Measurements from ENCODE around the gene UBE2D1.

The UBE2D1 gene

DNA sequence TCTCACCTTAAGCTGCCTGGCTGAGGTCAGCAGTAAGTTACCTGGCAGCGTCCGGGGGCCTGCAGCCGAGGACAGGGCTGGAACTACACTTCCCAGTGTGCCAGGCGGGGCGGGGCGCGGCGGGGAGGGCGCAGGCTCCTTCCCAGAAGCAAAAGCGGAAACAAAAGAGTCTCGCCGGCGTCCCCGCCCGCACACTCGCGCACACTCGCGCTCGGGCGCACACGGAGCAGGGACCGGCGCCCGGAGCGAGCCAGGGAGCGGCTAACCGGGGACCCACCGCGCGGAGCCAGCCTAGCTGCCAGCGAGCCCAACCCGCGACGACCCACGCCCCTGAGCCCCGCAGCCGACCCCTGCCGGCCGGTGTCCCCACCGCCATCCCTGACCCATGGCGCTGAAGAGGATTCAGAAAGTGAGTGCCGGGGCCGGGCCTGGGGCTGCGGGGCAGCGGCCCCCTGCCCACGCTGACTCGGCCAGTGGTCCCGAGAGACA, at the start of gene UBE2D1:
Gene UBE2D1 (plus strand): TSS at position 190 of the 489 bp plus-strand sequence. CDS start 196 bp downstream, at position 386.
- DNase-seq (ENCODE audit: low read depth) = peak; percentile 59

GRCh38 chr10:58291538-58292174, 43.1 kb upstream of the UBE2D1 start:
- no peak for DNase-seq (ENCODE audit: low read depth)

DNA sequence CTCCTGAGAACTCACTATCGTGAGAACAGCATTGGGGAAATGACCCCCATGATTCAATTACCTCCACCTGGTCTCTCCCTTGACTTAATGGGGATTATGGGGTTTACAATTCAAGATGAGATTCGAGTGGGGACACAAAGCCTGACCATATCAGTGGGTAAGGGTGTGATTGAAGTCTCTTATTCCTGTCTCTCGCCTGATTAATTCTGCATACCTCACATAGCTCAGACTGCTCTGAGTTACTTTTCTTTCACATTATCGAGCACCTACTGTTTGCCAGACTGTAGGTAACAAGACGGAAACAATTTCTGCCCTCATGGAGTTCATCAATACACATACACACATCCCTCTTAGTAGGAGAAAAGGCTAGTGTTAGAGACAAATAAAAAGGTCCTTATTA, 40.8 kb upstream of the UBE2D1 start:
- DNase-seq (ENCODE audit: low read depth) = no peak

DNA sequence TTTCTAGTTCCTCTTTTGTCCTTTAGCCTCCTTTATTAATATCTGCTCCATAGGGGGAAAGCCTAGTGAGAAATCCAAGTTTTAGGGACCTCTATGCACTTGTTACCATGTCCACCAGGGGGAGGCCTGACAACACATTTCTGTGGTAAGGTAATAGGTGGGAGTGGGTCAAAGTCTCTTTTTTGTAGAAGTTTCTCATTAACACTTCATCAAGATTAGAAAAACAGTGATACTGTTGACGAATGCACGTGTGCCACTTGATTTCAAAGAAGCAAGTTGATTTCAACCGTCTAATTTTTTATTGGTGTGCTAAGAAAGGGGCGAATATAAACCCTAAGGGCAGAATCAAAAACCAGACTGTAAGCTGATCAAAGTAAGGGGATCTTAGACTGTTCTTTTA, 35.2 kb upstream of the UBE2D1 start:
- DNase-seq (ENCODE audit: low read depth) = no peak

- DNase-seq (ENCODE audit: low read depth) = no peak
Measured at GRCh38 chr10:58300676-58301075, 34.1 kb upstream of the UBE2D1 start.

GRCh38 chr10:58302254-58302653, 32.6 kb upstream of the UBE2D1 start:
- no peak for DNase-seq (ENCODE audit: low read depth)

GRCh38 chr10:58304099-58304633, 30.6 kb upstream of the UBE2D1 start:
- no peak for DNase-seq (ENCODE audit: low read depth)

DNA sequence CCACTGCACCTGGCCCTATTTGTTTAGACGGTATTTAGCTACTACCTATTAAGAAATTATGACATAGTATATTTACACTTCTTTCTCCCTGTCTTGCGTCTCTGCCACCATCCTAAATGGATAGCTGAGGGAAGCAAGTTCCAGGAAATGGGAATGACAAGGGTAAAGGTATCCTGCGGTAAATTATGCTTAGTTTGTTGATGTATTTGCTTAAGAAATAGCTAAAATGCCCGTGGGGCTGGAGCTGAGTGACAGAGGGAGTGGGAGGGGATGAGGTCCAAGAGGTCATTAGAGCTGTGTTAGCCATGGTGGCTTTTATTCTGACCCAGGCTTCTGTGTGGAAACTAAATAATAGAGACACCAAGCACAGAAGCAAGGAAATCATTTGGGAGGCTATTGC, 29.0 kb upstream of the UBE2D1 start:
- no peak for DNase-seq (ENCODE audit: low read depth)

DNA sequence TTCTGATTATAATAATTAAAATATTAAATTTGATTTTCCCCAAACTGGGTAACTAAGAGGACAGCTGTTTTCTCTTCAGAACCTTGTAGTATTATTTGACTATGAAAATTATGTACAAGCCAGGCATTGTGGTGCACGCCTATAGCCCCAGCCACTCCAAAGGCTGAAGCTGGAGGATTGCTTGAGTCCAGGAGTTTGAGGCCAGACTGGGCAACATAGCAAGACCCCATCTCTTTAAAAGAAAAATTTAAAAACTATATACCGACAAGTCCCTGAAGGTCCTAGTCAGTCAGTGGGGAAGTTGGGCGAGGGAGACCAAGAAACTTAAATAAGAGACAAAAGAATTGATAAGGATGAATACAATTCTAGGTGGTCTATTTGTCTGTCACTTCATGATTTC, 27.1 kb upstream of the UBE2D1 start:
- no peak for DNase-seq (ENCODE audit: low read depth)

DNA sequence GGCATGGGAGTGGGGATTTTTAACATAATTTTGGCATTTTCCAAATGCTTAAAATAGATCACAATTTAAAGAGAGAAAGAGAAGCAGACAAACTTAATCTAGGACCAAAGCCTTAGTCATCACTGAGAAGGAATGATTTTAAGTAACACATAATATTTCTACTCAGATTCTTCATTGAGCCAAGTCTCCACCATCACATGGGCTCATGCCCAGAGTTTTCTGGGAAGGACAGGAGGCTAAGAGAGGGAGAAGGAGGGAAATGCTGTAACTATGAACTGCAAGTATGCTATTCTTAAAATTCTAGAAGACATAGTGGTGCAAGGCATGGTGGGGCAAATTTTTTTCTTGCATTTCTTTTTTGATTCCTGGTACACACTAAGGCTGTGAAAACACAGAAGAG, 23.8 kb upstream of the UBE2D1 start:
- DNase-seq (ENCODE audit: low read depth) = no peak

- no peak for DNase-seq (ENCODE audit: low read depth)
Measured at GRCh38 chr10:58316874-58317273, 17.9 kb upstream of the UBE2D1 start.

- no peak for DNase-seq (ENCODE audit: low read depth)
Measured at GRCh38 chr10:58318346-58318745, 16.5 kb upstream of the UBE2D1 start.

DNA sequence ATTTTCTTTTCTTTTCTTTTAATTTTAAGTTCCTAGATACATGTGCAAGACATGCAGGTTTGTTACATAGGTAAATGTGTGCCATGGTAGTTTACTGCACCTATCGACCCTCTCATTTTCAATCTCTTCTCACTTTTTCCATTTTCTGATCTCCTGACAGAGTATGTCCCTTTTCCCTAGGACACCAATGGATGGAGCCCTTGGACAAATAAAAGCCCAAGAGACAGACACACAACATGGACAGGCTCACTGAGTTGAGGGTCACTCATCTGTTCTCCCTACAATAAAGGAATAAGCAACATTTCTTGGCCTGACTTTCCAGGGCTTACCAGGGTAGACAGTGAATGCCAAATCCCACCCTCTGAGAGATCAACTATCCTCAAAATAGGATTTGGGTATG, 15.2 kb upstream of the UBE2D1 start:
- no peak for DNase-seq (ENCODE audit: low read depth)

DNA sequence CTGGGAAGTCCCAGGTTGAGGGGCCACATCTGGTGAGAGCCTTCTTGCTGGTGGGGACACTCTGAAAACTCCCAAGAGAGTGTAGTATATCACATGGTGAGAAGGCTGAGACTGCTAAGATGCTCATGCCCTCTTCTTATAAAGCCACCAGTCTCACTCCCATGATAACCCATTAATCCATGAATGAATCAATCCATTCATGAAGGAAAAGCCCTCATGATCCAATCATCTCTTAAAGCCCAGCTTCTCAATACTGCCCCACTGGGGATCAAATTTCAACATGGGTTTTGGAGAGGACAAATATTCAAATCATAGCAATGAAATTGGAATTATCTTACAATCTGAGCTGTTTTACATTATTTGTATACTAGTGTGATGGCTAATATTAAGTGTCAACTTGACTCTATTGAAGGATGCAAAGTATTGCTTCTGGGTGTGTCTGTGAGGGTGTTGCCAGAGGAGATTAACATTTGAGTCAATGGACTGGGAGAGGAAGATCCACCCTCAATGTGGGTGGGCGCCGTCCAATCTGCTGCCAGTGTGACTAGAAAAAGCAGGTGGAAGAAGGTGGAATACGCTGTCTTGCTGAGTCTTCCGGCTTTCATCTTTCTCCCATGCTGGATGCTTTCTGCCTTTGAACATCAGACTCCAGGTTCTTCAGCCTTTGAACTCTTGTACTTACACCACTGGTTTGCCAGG, 14.3 kb upstream of the UBE2D1 start:
- DNase-seq (ENCODE audit: low read depth) = no peak

- no peak for DNase-seq (ENCODE audit: low read depth)
Measured at GRCh38 chr10:58322072-58322834, 12.6 kb upstream of the UBE2D1 start.

DNA sequence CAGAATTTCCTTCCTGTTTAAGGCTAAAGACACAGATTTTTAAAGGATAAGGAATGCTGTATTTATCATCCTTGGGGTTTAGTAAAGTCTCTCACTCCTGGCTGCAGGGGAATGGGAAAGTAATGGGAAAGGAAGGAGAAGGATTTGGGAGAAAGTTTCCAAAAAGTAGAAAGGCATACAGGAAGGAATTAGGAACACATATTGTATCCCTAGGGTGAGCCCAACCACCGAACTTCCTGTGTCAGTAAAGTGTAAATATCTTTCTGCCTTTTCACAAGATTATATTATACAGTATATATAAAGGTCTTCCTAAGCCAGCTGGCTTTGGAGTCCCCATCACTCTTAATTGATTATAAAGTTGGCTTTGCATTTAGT, 12.0 kb upstream of the UBE2D1 start:
- no peak for DNase-seq (ENCODE audit: low read depth)

- DNase-seq (ENCODE audit: low read depth) = no peak
Measured at GRCh38 chr10:58326967-58327381, 7.8 kb upstream of the UBE2D1 start.

DNA sequence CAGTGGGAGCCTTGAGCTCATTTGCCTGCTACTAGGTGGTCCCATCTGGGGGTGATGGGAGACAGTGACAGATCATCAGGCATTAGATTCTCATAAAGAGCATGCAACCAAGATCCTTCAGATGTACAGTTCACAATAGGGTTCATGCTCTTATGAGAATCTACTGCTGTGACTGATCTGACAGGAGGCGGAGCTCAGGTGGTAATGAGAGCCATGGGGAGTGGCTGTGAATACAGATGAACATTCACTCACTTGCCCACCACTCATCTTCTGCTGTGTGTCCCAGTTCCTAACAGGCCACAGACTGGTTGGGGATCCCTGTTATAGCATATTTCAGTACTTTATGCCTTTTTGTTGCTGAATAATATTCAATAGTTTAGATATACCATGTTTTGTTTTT, 6.6 kb upstream of the UBE2D1 start:
- DNase-seq (ENCODE audit: low read depth) = no peak

DNA sequence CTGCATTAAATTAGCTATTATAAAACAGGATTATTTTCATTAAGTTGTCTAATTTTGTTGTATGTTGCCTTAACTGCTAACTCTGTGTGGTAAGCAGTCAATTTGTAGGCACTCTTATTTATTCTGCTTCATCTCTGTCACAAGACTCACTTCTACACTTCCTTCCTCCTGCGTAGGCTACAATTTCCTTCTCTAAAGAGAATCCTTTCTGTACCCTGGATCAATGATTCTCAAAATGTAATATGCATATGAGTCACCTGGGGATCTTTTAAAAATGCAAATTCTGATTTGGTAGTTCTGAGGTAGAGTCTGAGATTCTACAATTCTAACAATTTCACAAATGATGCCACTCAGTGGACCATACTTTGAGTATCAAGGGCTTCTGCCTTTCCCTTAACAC, 4.4 kb upstream of the UBE2D1 start:
- no peak for DNase-seq (ENCODE audit: low read depth)

- no peak for DNase-seq (ENCODE audit: low read depth)
Measured at GRCh38 chr10:58331646-58332045, 3.2 kb upstream of the UBE2D1 start.

DNA sequence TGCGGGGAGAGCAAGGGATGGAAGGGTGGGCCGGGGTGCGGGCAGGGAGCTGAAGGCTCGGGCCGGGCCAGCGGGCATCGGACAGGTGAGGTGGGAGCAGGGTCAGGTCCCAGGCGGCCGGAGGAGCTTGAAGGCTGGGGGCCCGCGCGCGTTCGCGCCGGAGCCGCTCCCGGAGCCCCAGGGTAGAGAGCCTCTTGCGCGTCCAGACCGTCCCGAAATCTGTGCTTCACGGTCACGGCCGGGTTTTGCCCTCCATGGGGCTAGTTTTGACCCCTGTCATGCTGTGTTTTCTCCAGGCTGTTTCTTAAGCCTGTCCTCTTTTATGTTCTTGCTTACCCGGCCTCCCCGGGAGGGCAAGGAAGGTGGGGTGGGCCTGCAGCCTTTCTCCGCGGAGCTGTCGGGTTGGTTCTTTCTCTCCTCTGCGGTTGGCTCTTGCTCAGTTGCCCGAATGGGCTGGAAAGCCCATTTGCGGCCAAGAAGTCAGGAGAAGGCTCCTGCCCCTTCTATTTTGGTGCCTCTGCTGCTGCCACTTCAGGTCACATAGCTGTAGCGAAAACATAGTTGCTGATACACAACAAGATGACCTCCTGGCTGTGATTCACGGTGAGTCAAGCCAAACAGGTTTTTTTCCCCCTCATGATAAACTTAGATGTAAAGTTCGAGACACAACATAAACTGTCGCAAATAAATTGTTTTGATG, 650 bp downstream of the UBE2D1 start:
- DNase-seq (ENCODE audit: low read depth) = no peak

GRCh38 chr10:58336242-58336641, 1.4 kb downstream of the UBE2D1 start:
- no peak for DNase-seq (ENCODE audit: low read depth)

All from stimulated activated CD8-positive, alpha-beta memory T cell treated with anti-CD3 and anti-CD28 coated beads, Interleukin-15, amount 100 ng/mL, for 24 hours (primary cell).